Tibial nerve (tissue), 4 donors: ENCODE data around the gene OPCML. TPM values are rescaled to one million over a fixed set of nuclear protein-coding genes. Genes with fewer than 3 reads are reported as not detected.

Experiments
- DNase-seq, 2 donors: peaks; one replicate each; pipeline ENCODE4 v3.0.0-alpha.2; 2019; ENCODE audit warnings: low spot score in 2 of 2
- H3K27ac ChIP-seq, 4 donors: fragments of 200-600 bp; sonication (generic) in 3 of 4; one replicate each; pipeline ENCODE4 v1.5.1; 2017 to 2019; ENCODE audit warnings: mild to moderate bottlenecking in 1 of 4
- H3K27me3 ChIP-seq, 2 donors: fragments of 200-600 bp; sonication (generic) in 1 of 2; one replicate each; pipeline versions ENCODE4 v1.5.1 to v1.6.0; 2017 to 2019
- H3K36me3 ChIP-seq, 3 donors: fragments of 200-600 bp; sonication (generic); one replicate each; pipeline ENCODE4 v1.5.1; 2018 to 2019
- H3K4me1 ChIP-seq, 4 donors: fragments of 200-600 bp; sonication (generic) in 3 of 4; one replicate each; pipeline ENCODE4 v1.5.1; 2017 to 2019
- H3K4me3 ChIP-seq, 4 donors: fragments of 200-600 bp; sonication (generic) in 3 of 4; one replicate each; pipeline ENCODE4 v1.5.1; 2017 to 2019; ENCODE audit warnings: mild to moderate bottlenecking in 1 of 4, moderate library complexity in 1 of 4
- H3K9me3 ChIP-seq, 4 donors: fragments of 200-600 bp; sonication (generic) in 3 of 4; one replicate each; pipeline ENCODE4 v1.5.1; 2017 to 2019
- CTCF ChIP-seq, 5 experiments: fragments of 200-600 bp in 3 of 5; fragments of 450-650 bp in 2 of 5; sonication (generic) in 3 of 5; IDR thresholded peaks; one replicate each; pipeline ENCODE4 v1.5.1; 2016 to 2019; ENCODE audit warnings: antibody characterized with exemption in 5 of 5, mild to moderate bottlenecking in 3 of 5, moderate library complexity in 2 of 5
- EP300 ChIP-seq, 2 donors: sonication (generic); formaldehyde crosslinking; IDR thresholded peaks; one replicate each; pipeline ENCODE4 v1.6.1; 2017; ENCODE audit warnings: antibody characterized with exemption in 2 of 2, mild to moderate bottlenecking in 1 of 2
- POLR2A ChIP-seq, 2 donors: fragments of 450-650 bp; IDR thresholded peaks; one replicate each; pipeline ENCODE4 v1.6.1; 2017; ENCODE audit warnings: antibody characterized with exemption in 2 of 2, mild to moderate bottlenecking in 2 of 2, moderate library complexity in 2 of 2
- WGBS, 2 donors: methylation state at CpG; one replicate each; pipeline ENCODE4 v1.1.5; 2018; 5-methylcytosine and 5-hydroxymethylcytosine counted together
- total RNA-seq, 4 donors: library from RNA; depleted of rRNA; stranded (reverse); fragments of >200 nt; gene quantifications; one replicate each; pipeline ENCODE4 v1.1.0, GENCODE V29; 2016

Gene OPCML
- total RNA-seq, 4 donors from 2014 or later, result 1.0 to 10.8 (median 1.9) TPM

- DNase-seq, result no peak
- TF ChIP-seq CTCF (IDR thresholded peaks at IDR 0.05) (no peak), EP300 (IDR thresholded peaks at IDR 0.05) (no peak), POLR2A (IDR thresholded peaks at IDR 0.05) (no peak)
- Histone ChIP-seq H3K27ac (no peak overlapping the region), H3K27me3 (no peaks in the 10 kb centered on the region), H3K4me1 (no peaks in the 10 kb centered on the region), H3K4me3 (no peak overlapping the region), H3K9me3 (no peaks in the 10 kb centered on the region), H3K36me3 (no peaks in the 10 kb centered on the region)
- 58 to 67% methylated on average over 3 of the region's 3 CpGs for WGBS, 2 donors
Observed at GRCh38 chr11:133549826-133550225, 17.5 kb upstream of the OPCML start.

GRCh38 chr11:133548641-133549040 is 16.3 kb upstream of the OPCML start:
- no peaks in the 10 kb centered on the region for H3K36me3 ChIP-seq
- no peaks in the 10 kb centered on the region for H3K4me1 ChIP-seq
- H3K4me3 ChIP-seq, result no peak overlapping the region
- H3K9me3 ChIP-seq, result no peaks in the 10 kb centered on the region
- 83 to 87% methylated on average over 7 of the region's 7 CpGs for WGBS, 2 donors
- no peaks in the 10 kb centered on the region for H3K27me3 ChIP-seq
- DNase-seq, result no peak
- no peak overlapping the region for H3K27ac ChIP-seq
- no peak for TF ChIP-seq EP300 (IDR thresholded peaks at IDR 0.05)
- TF ChIP-seq CTCF (IDR thresholded peaks at IDR 0.05), result no peak
- TF ChIP-seq POLR2A (IDR thresholded peaks at IDR 0.05), result no peak

- no peaks in the 10 kb centered on the region for H3K9me3 ChIP-seq
- TF ChIP-seq EP300 (IDR thresholded peaks at IDR 0.05), result no peak
- no peak for TF ChIP-seq CTCF (IDR thresholded peaks at IDR 0.05)
- no peak for TF ChIP-seq POLR2A (IDR thresholded peaks at IDR 0.05)
- H3K4me1 ChIP-seq, result no peaks in the 10 kb centered on the region
- H3K4me3 ChIP-seq, result no peak overlapping the region
- no peak for DNase-seq
- 70 to 72% methylated on average over 12 of the region's 12 CpGs for WGBS, 2 donors
- H3K27me3 ChIP-seq, result no peaks in the 10 kb centered on the region
- H3K27ac ChIP-seq, result no peak overlapping the region
- H3K36me3 ChIP-seq, result no peaks in the 10 kb centered on the region
Observed at GRCh38 chr11:133547808-133548494, 15.7 kb upstream of the OPCML start.

DNA sequence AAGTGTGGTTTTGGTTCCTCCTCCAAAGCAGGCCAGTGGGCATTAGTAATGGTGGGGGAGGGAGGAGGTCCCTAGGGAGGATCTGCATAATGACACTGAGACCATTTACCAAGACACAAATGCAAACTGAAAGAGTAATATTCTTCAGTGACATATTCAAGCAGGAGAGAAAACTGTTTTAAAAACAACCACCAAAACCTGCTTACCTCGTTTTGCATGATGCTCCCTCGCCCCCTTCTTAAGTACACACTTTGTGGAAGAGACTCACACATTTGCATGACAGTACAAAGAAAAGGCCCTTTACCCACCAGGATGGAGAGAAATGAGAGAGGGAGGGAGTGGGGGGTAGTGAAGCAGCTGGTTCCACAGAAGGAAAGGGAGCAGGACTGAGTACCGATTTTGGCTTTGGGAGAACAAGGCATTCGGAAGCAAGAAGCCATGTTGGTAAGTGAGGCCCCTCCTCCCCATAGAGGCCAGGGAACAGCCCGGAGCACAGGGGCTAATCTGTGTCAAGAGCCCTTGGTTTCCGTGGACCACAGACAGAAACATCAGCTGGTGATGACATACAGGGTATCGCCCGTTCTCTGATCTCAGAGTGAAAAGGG is 13.0 kb upstream of the OPCML start:
- 73 to 74% methylated on average over 8 of the region's 8 CpGs for WGBS, 2 donors
- TF ChIP-seq EP300 (IDR thresholded peaks at IDR 0.05), result no peak
- no peak for TF ChIP-seq CTCF (IDR thresholded peaks at IDR 0.05)
- TF ChIP-seq POLR2A (IDR thresholded peaks at IDR 0.05), result no peak
- Histone ChIP-seq H3K4me1 (no peaks in the 10 kb centered on the region), H3K36me3 (no peaks in the 10 kb centered on the region), H3K27ac (no peak overlapping the region), H3K4me3 (no peak overlapping the region), H3K27me3 (no peaks in the 10 kb centered on the region), H3K9me3 (no peaks in the 10 kb centered on the region)
- DNase-seq, result no peak

DNA sequence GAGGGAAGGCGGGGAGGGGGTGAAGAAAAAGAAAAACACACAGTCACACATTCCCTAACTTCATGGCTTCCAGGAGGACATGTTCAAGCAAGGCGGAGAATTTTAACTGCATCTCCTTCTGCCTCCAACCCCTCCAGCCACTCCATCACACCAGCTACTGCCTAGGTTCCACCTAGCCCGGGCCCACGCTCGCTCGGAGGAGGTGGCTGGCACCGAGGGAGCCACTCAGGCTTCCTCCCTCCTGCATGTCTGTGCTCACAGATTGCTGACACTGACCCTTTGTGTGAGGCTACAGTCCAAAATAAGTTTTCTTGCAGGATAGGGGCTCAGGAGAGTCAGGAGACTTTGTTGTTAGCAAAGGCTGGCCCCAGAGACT is 9.4 kb upstream of the OPCML start:
- Histone ChIP-seq H3K9me3 (no peaks in the 10 kb centered on the region), H3K36me3 (no peaks in the 10 kb centered on the region), H3K4me1 (no peaks in the 10 kb centered on the region), H3K27me3 (no peaks in the 10 kb centered on the region), H3K4me3 (no peak overlapping the region), H3K27ac (no peak overlapping the region)
- TF ChIP-seq POLR2A (IDR thresholded peaks at IDR 0.05) (no peak), CTCF (IDR thresholded peaks at IDR 0.05) (no peak), EP300 (IDR thresholded peaks at IDR 0.05) (no peak)
- 32 to 38% methylated on average over 7 of the region's 7 CpGs for WGBS, 2 donors
- DNase-seq, result no peak
